ENCODE measurements around the gene TSHZ1.

TSHZ1 gene

GRCh38 chr18:75253784-75254183, 43.2 kb downstream of the TSHZ1 start:
- H3K9me3 ChIP-seq (ENCODE audit: control insufficient read depth, low read length), result no peaks in the 10 kb centered on the region
- no peak overlapping the region for H3K27ac ChIP-seq (ENCODE audit: insufficient read depth, low read length, poor library complexity, severe bottlenecking)
- H3K4me1 ChIP-seq (ENCODE audit: control insufficient read depth, insufficient read depth, low read length, poor library complexity, severe bottlenecking), result no peaks in the 10 kb centered on the region
- H3K4me3 ChIP-seq (ENCODE audit: insufficient read depth, low read depth, low read length, poor library complexity, severe bottlenecking), result no peak overlapping the region
- H3K27me3 ChIP-seq (replicated peaks; ENCODE audit: control insufficient read depth, insufficient read depth, low read length, poor library complexity, severe bottlenecking), result no peaks in the 10 kb centered on the region
- no peak for DNase-seq
- no peaks in the 10 kb centered on the region for H3K36me3 ChIP-seq (ENCODE audit: control insufficient read depth, insufficient read depth, low read length)

GRCh38 chr18:75255094-75255493, 44.5 kb downstream of the TSHZ1 start:
- DNase-seq, result no peak
- Histone ChIP-seq H3K36me3 (ENCODE audit: control insufficient read depth, insufficient read depth, low read length) (no peaks in the 10 kb centered on the region), H3K27me3 (replicated peaks; ENCODE audit: control insufficient read depth, insufficient read depth, low read length, poor library complexity, severe bottlenecking) (no peaks in the 10 kb centered on the region), H3K9me3 (ENCODE audit: control insufficient read depth, low read length) (no peaks in the 10 kb centered on the region), H3K4me3 (ENCODE audit: insufficient read depth, low read depth, low read length, poor library complexity, severe bottlenecking) (no peak overlapping the region), H3K27ac (ENCODE audit: insufficient read depth, low read length, poor library complexity, severe bottlenecking) (no peak overlapping the region), H3K4me1 (ENCODE audit: control insufficient read depth, insufficient read depth, low read length, poor library complexity, severe bottlenecking) (no peaks in the 10 kb centered on the region)

GRCh38 chr18:75256376-75256775, 45.8 kb downstream of the TSHZ1 start:
- DNase-seq, result no peak
- Histone ChIP-seq H3K4me1 (ENCODE audit: control insufficient read depth, insufficient read depth, low read length, poor library complexity, severe bottlenecking) (no peaks in the 10 kb centered on the region), H3K27ac (ENCODE audit: insufficient read depth, low read length, poor library complexity, severe bottlenecking) (no peak overlapping the region), H3K27me3 (replicated peaks; ENCODE audit: control insufficient read depth, insufficient read depth, low read length, poor library complexity, severe bottlenecking) (no peaks in the 10 kb centered on the region), H3K9me3 (ENCODE audit: control insufficient read depth, low read length) (no peaks in the 10 kb centered on the region), H3K4me3 (ENCODE audit: insufficient read depth, low read depth, low read length, poor library complexity, severe bottlenecking) (no peak overlapping the region), H3K36me3 (ENCODE audit: control insufficient read depth, insufficient read depth, low read length) (no peaks in the 10 kb centered on the region)

GRCh38 chr18:75257605-75258004, 47.0 kb downstream of the TSHZ1 start:
- H3K27ac ChIP-seq (ENCODE audit: insufficient read depth, low read length, poor library complexity, severe bottlenecking), result no peak overlapping the region
- H3K9me3 ChIP-seq (ENCODE audit: control insufficient read depth, low read length), result no peaks in the 10 kb centered on the region
- no peak overlapping the region for H3K4me3 ChIP-seq (ENCODE audit: insufficient read depth, low read depth, low read length, poor library complexity, severe bottlenecking)
- no peaks in the 10 kb centered on the region for H3K36me3 ChIP-seq (ENCODE audit: control insufficient read depth, insufficient read depth, low read length)
- no peaks in the 10 kb centered on the region for H3K27me3 ChIP-seq (replicated peaks; ENCODE audit: control insufficient read depth, insufficient read depth, low read length, poor library complexity, severe bottlenecking)
- H3K4me1 ChIP-seq (ENCODE audit: control insufficient read depth, insufficient read depth, low read length, poor library complexity, severe bottlenecking), result no peaks in the 10 kb centered on the region
- DNase-seq, result no peak

GRCh38 chr18:75261430-75262223, 51.0 kb downstream of the TSHZ1 start:
- no peak overlapping the region for H3K27ac ChIP-seq (ENCODE audit: insufficient read depth, low read length, poor library complexity, severe bottlenecking)
- H3K36me3 ChIP-seq (ENCODE audit: control insufficient read depth, insufficient read depth, low read length), result no peaks in the 10 kb centered on the region
- H3K9me3 ChIP-seq (ENCODE audit: control insufficient read depth, low read length), result no peaks in the 10 kb centered on the region
- no peak overlapping the region for H3K4me3 ChIP-seq (ENCODE audit: insufficient read depth, low read depth, low read length, poor library complexity, severe bottlenecking)
- no peak for DNase-seq
- no peaks in the 10 kb centered on the region for H3K4me1 ChIP-seq (ENCODE audit: control insufficient read depth, insufficient read depth, low read length, poor library complexity, severe bottlenecking)
- no peaks in the 10 kb centered on the region for H3K27me3 ChIP-seq (replicated peaks; ENCODE audit: control insufficient read depth, insufficient read depth, low read length, poor library complexity, severe bottlenecking)

- no peak for DNase-seq
- H3K27ac ChIP-seq (ENCODE audit: insufficient read depth, low read length, poor library complexity, severe bottlenecking), result no peak overlapping the region
- no peaks in the 10 kb centered on the region for H3K4me1 ChIP-seq (ENCODE audit: control insufficient read depth, insufficient read depth, low read length, poor library complexity, severe bottlenecking)
- H3K9me3 ChIP-seq (ENCODE audit: control insufficient read depth, low read length), result no peaks in the 10 kb centered on the region
- H3K36me3 ChIP-seq (ENCODE audit: control insufficient read depth, insufficient read depth, low read length), result no peaks in the 10 kb centered on the region
- H3K4me3 ChIP-seq (ENCODE audit: insufficient read depth, low read depth, low read length, poor library complexity, severe bottlenecking), result no peak overlapping the region
- no peaks in the 10 kb centered on the region for H3K27me3 ChIP-seq (replicated peaks; ENCODE audit: control insufficient read depth, insufficient read depth, low read length, poor library complexity, severe bottlenecking)
These were observed 51.9 kb downstream of the TSHZ1 start for GRCh38 chr18:75262511-75262910.

- Histone ChIP-seq H3K4me1 (ENCODE audit: control insufficient read depth, insufficient read depth, low read length, poor library complexity, severe bottlenecking) (no peaks in the 10 kb centered on the region), H3K36me3 (ENCODE audit: control insufficient read depth, insufficient read depth, low read length) (no peaks in the 10 kb centered on the region), H3K9me3 (ENCODE audit: control insufficient read depth, low read length) (no peaks in the 10 kb centered on the region), H3K27me3 (replicated peaks; ENCODE audit: control insufficient read depth, insufficient read depth, low read length, poor library complexity, severe bottlenecking) (no peaks in the 10 kb centered on the region), H3K4me3 (ENCODE audit: insufficient read depth, low read depth, low read length, poor library complexity, severe bottlenecking) (no peak overlapping the region), H3K27ac (ENCODE audit: insufficient read depth, low read length, poor library complexity, severe bottlenecking) (no peak overlapping the region)
- no peak for DNase-seq
These were observed 53.6 kb downstream of the TSHZ1 start for GRCh38 chr18:75264195-75264594.

- no peak overlapping the region for H3K27ac ChIP-seq (ENCODE audit: insufficient read depth, low read length, poor library complexity, severe bottlenecking)
- no peaks in the 10 kb centered on the region for H3K9me3 ChIP-seq (ENCODE audit: control insufficient read depth, low read length)
- no peak for DNase-seq
- H3K27me3 ChIP-seq (replicated peaks; ENCODE audit: control insufficient read depth, insufficient read depth, low read length, poor library complexity, severe bottlenecking), result no peaks in the 10 kb centered on the region
- H3K4me1 ChIP-seq (ENCODE audit: control insufficient read depth, insufficient read depth, low read length, poor library complexity, severe bottlenecking), result no peaks in the 10 kb centered on the region
- no peaks in the 10 kb centered on the region for H3K36me3 ChIP-seq (ENCODE audit: control insufficient read depth, insufficient read depth, low read length)
- H3K4me3 ChIP-seq (ENCODE audit: insufficient read depth, low read depth, low read length, poor library complexity, severe bottlenecking), result no peak overlapping the region
These were observed 54.5 kb downstream of the TSHZ1 start for GRCh38 chr18:75264926-75265597.

GRCh38 chr18:75265872-75266271, 55.3 kb downstream of the TSHZ1 start:
- Histone ChIP-seq H3K9me3 (ENCODE audit: control insufficient read depth, low read length) (no peaks in the 10 kb centered on the region), H3K4me3 (ENCODE audit: insufficient read depth, low read depth, low read length, poor library complexity, severe bottlenecking) (no peak overlapping the region), H3K27me3 (replicated peaks; ENCODE audit: control insufficient read depth, insufficient read depth, low read length, poor library complexity, severe bottlenecking) (no peaks in the 10 kb centered on the region)

GRCh38 chr18:75267643-75268363, 57.2 kb downstream of the TSHZ1 start:
- Histone ChIP-seq H3K4me3 (ENCODE audit: insufficient read depth, low read depth, low read length, poor library complexity, severe bottlenecking) (no peak overlapping the region), H3K9me3 (ENCODE audit: control insufficient read depth, low read length) (no peaks in the 10 kb centered on the region), H3K27ac (ENCODE audit: insufficient read depth, low read length, poor library complexity, severe bottlenecking) (no peak overlapping the region), H3K4me1 (ENCODE audit: control insufficient read depth, insufficient read depth, low read length, poor library complexity, severe bottlenecking) (no peaks in the 10 kb centered on the region), H3K27me3 (replicated peaks; ENCODE audit: control insufficient read depth, insufficient read depth, low read length, poor library complexity, severe bottlenecking) (no peaks in the 10 kb centered on the region), H3K36me3 (ENCODE audit: control insufficient read depth, insufficient read depth, low read length) (no peaks in the 10 kb centered on the region)
- DNase-seq, result no peak

More at GRCh38 chr18:75265872-75266271, 55.3 kb downstream of the TSHZ1 start:
- no peak for DNase-seq
- Histone ChIP-seq H3K27ac (ENCODE audit: insufficient read depth, low read length, poor library complexity, severe bottlenecking) (no peak overlapping the region), H3K36me3 (ENCODE audit: control insufficient read depth, insufficient read depth, low read length) (no peaks in the 10 kb centered on the region), H3K4me1 (ENCODE audit: control insufficient read depth, insufficient read depth, low read length, poor library complexity, severe bottlenecking) (no peaks in the 10 kb centered on the region)

Data from effector memory CD4-positive, alpha-beta T cell (primary cell).